Activated naive CD4-positive, alpha-beta T cell treated with anti-CD3 and anti-CD28 coated beads, Interleukin-2, amount 10 ng/mL, durations not matched to agents 7 days and 5 days (primary cell): ENCODE results near the gene RASAL1.
A peak's percentile ranks its signal among the peaks of the same experiment; 100 is the strongest.

Experiments
- CTCF ChIA-PET: fragments of 350-600 bp; sonication (Branson Sonifier 250); formaldehyde crosslinking; loops from one replicate; lab custom pipeline; 2021; ENCODE audit warnings: antibody characterized with exemption; lab: Charles Lee
- DNase-seq: peaks from one replicate; pipeline ENCODE4 v3.0.0-alpha.2; 2020
- H3K27ac Mint-ChIP-seq: one replicate; pipeline ENCODE4 v1.8.0; 2021; ENCODE audit warnings: mild to moderate bottlenecking, moderate library complexity, mixed read lengths
- H3K27me3 Mint-ChIP-seq: one replicate; pipeline ENCODE4 v1.8.0; 2021; ENCODE audit warnings: mild to moderate bottlenecking, mixed read lengths
- H3K36me3 Mint-ChIP-seq: one replicate; pipeline ENCODE4 v1.8.0; 2021; ENCODE audit warnings: mixed read lengths
- H3K4me1 Mint-ChIP-seq: one replicate; pipeline ENCODE4 v1.8.0; 2021; ENCODE audit warnings: mixed read lengths
- H3K4me3 Mint-ChIP-seq: one replicate; pipeline ENCODE4 v1.8.0; 2021; ENCODE audit warnings: mild to moderate bottlenecking, moderate library complexity, mixed read lengths
- H3K9me3 Mint-ChIP-seq: one replicate; pipeline ENCODE4 v1.8.0; 2021; ENCODE audit warnings: mixed read lengths

RASAL1 gene

GRCh38 chr12:113087193-113087592 is 48.4 kb downstream of the RASAL1 start:
- H3K9me3 Mint-ChIP-seq, result no peaks in the 10 kb centered on the region
- H3K4me1 Mint-ChIP-seq, result peaks cover 53% of the 10 kb centered on the region
- peak overlapping the region; percentile 28 for H3K4me3 Mint-ChIP-seq
- no peaks in the 10 kb centered on the region for H3K36me3 Mint-ChIP-seq
- peaks cover 8% of the 10 kb centered on the region for H3K27me3 Mint-ChIP-seq
- no peak overlapping the region for H3K27ac Mint-ChIP-seq
- no peak for DNase-seq
- CTCF ChIA-PET, result interaction anchor here (0.7 kb wide), 1 partner anchor 262 kb away, joined by 3 read pairs; no protein-coding TSS in a partner anchor

GRCh38 chr12:113086249-113087164 is 49.1 kb downstream of the RASAL1 start:
- Mint-ChIP-seq H3K36me3 (no peaks in the 10 kb centered on the region), H3K4me3 (peak overlapping the region; percentile 28), H3K4me1 (peaks cover 47% of the 10 kb centered on the region), H3K9me3 (no peaks in the 10 kb centered on the region), H3K27me3 (peaks cover 15% of the 10 kb centered on the region), H3K27ac (no peak overlapping the region)
- DNase-seq, result peak; percentile 52
- CTCF ChIA-PET, result interaction anchor here (0.7 kb wide), 1 partner anchor 263 kb away, joined by 3 read pairs; no protein-coding TSS in a partner anchor

GRCh38 chr12:113083863-113084435 is 51.6 kb downstream of the RASAL1 start:
- no peak for DNase-seq
- Mint-ChIP-seq H3K27me3 (peaks cover 23% of the 10 kb centered on the region), H3K9me3 (no peaks in the 10 kb centered on the region), H3K4me1 (peaks cover 35% of the 10 kb centered on the region), H3K36me3 (no peaks in the 10 kb centered on the region), H3K27ac (no peak overlapping the region), H3K4me3 (no peak overlapping the region)
- CTCF ChIA-PET, result interaction anchor here (1.3 kb wide), 1 partner anchor 15 kb away, joined by 4 read pairs; no protein-coding TSS in a partner anchor

- H3K4me3 Mint-ChIP-seq, result no peak overlapping the region
- H3K27ac Mint-ChIP-seq, result no peak overlapping the region
- H3K9me3 Mint-ChIP-seq, result no peaks in the 10 kb centered on the region
- CTCF ChIA-PET, result no interaction called here
- peaks cover 23% of the 10 kb centered on the region for H3K27me3 Mint-ChIP-seq
- H3K4me1 Mint-ChIP-seq, result peaks cover 24% of the 10 kb centered on the region
- H3K36me3 Mint-ChIP-seq, result no peaks in the 10 kb centered on the region
- no peak for DNase-seq
Measured at GRCh38 chr12:113082486-113083148, 52.9 kb downstream of the RASAL1 start.

GRCh38 chr12:113081873-113082272 is 53.7 kb downstream of the RASAL1 start:
- Mint-ChIP-seq H3K27ac (no peak overlapping the region), H3K4me1 (peaks cover 16% of the 10 kb centered on the region), H3K9me3 (no peaks in the 10 kb centered on the region), H3K27me3 (peaks cover 23% of the 10 kb centered on the region), H3K4me3 (no peak overlapping the region), H3K36me3 (no peaks in the 10 kb centered on the region)
- CTCF ChIA-PET, result no interaction called here
- no peak for DNase-seq

GRCh38 chr12:113077859-113078255 is 57.7 kb downstream of the RASAL1 start:
- no peak for DNase-seq
- CTCF ChIA-PET, result no interaction called here
- H3K4me3 Mint-ChIP-seq, result no peak overlapping the region
- no peak overlapping the region for H3K27ac Mint-ChIP-seq
- H3K36me3 Mint-ChIP-seq, result no peaks in the 10 kb centered on the region
- peaks cover 15% of the 10 kb centered on the region for H3K27me3 Mint-ChIP-seq
- no peaks in the 10 kb centered on the region for H3K9me3 Mint-ChIP-seq
- H3K4me1 Mint-ChIP-seq, result peaks cover 5% of the 10 kb centered on the region

GRCh38 chr12:113077057-113077858 is 58.3 kb downstream of the RASAL1 start:
- H3K9me3 Mint-ChIP-seq, result no peaks in the 10 kb centered on the region

GRCh38 chr12:113075137-113075683 is 60.4 kb downstream of the RASAL1 start:
- H3K4me1 Mint-ChIP-seq, result peaks cover 11% of the 10 kb centered on the region
- DNase-seq, result no peak

More at GRCh38 chr12:113077057-113077858, 58.3 kb downstream of the RASAL1 start:
- no peak for DNase-seq
- CTCF ChIA-PET, result no interaction called here
- peaks cover 5% of the 10 kb centered on the region for H3K4me1 Mint-ChIP-seq
- no peak overlapping the region for H3K4me3 Mint-ChIP-seq
- peaks cover 15% of the 10 kb centered on the region for H3K27me3 Mint-ChIP-seq
- no peaks in the 10 kb centered on the region for H3K36me3 Mint-ChIP-seq
- no peak overlapping the region for H3K27ac Mint-ChIP-seq

GRCh38 chr12:113073586-113073985 is 62.0 kb downstream of the RASAL1 start:
- no peak overlapping the region for H3K4me3 Mint-ChIP-seq
- CTCF ChIA-PET, result interaction anchor here (0.6 to 0.7 kb wide), 2 partner anchors 80 kb away, joined by 3 read pairs; no protein-coding TSS in a partner anchor

More at GRCh38 chr12:113075137-113075683, 60.4 kb downstream of the RASAL1 start:
- CTCF ChIA-PET, result interaction anchor here (1.3 kb wide), 1 partner anchor 23 kb away, joined by 3 read pairs; no protein-coding TSS in a partner anchor
- Mint-ChIP-seq H3K36me3 (no peaks in the 10 kb centered on the region), H3K27ac (no peak overlapping the region), H3K27me3 (peaks cover 6% of the 10 kb centered on the region), H3K4me3 (no peak overlapping the region), H3K9me3 (no peaks in the 10 kb centered on the region)

GRCh38 chr12:113072136-113072535 is 63.4 kb downstream of the RASAL1 start:
- no peaks in the 10 kb centered on the region for H3K36me3 Mint-ChIP-seq
- H3K4me3 Mint-ChIP-seq, result no peak overlapping the region
- no peak overlapping the region for H3K27ac Mint-ChIP-seq
- CTCF ChIA-PET, result no interaction called here
- peaks cover 14% of the 10 kb centered on the region for H3K4me1 Mint-ChIP-seq
- H3K27me3 Mint-ChIP-seq, result no peaks in the 10 kb centered on the region
- H3K9me3 Mint-ChIP-seq, result no peaks in the 10 kb centered on the region
- no peak for DNase-seq

More at GRCh38 chr12:113073586-113073985, 62.0 kb downstream of the RASAL1 start:
- no peak for DNase-seq
- Mint-ChIP-seq H3K4me1 (peaks cover 14% of the 10 kb centered on the region), H3K9me3 (no peaks in the 10 kb centered on the region), H3K27ac (no peak overlapping the region), H3K27me3 (no peaks in the 10 kb centered on the region), H3K36me3 (no peaks in the 10 kb centered on the region)

GRCh38 chr12:113071135-113072112 is 64.1 kb downstream of the RASAL1 start:
- no peak overlapping the region for H3K27ac Mint-ChIP-seq
- H3K27me3 Mint-ChIP-seq, result no peaks in the 10 kb centered on the region
- DNase-seq, result no peak
- CTCF ChIA-PET, result interaction anchor here (0.6 to 1.9 kb wide), 5 partner anchors 23 to 822 kb away, joined by 3 to 6 read pairs (median 3); no protein-coding TSS in a partner anchor
- no peaks in the 10 kb centered on the region for H3K9me3 Mint-ChIP-seq
- no peaks in the 10 kb centered on the region for H3K36me3 Mint-ChIP-seq
- H3K4me1 Mint-ChIP-seq, result peaks cover 14% of the 10 kb centered on the region
- H3K4me3 Mint-ChIP-seq, result no peak overlapping the region
